22Rv1 (cell line): ENCODE measurements around the gene MCM3.

Experiments used
- ZFX ChIP-seq: fragments of 450-650 bp; IDR thresholded peaks from 2 replicates; pipeline ENCODE4 v1.6.1; 2017; ENCODE audit warnings: antibody characterized with exemption, borderline replicate concordance
- TF ChIP-seq, protein P1 (sequence below): fragments of 450-650 bp; IDR thresholded peaks from 2 replicates; pipeline ENCODE4 v1.5.1; 2017; ENCODE audit warnings: mild to moderate bottlenecking

DNA sequence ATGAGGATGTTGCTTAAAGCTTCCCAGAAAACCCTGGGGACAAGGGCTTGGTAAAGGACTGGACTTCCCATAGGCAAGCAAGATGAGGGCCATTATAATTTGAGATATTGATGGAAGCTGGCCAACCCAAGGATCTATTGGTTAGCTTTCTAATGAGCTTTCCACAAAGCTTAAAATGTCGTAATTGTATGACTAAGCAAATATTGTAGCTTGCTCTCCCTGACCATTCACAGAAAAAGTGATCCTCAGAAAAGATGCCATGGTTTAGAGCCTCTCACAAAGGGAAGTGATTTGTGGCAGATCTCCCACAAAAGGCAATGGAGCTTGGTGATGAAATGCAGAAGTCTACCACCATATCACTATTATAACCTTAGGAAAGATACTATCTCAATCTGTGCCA lies 53.9 kb downstream of the MCM3 start:
- TF ChIP-seq, protein P1, sequence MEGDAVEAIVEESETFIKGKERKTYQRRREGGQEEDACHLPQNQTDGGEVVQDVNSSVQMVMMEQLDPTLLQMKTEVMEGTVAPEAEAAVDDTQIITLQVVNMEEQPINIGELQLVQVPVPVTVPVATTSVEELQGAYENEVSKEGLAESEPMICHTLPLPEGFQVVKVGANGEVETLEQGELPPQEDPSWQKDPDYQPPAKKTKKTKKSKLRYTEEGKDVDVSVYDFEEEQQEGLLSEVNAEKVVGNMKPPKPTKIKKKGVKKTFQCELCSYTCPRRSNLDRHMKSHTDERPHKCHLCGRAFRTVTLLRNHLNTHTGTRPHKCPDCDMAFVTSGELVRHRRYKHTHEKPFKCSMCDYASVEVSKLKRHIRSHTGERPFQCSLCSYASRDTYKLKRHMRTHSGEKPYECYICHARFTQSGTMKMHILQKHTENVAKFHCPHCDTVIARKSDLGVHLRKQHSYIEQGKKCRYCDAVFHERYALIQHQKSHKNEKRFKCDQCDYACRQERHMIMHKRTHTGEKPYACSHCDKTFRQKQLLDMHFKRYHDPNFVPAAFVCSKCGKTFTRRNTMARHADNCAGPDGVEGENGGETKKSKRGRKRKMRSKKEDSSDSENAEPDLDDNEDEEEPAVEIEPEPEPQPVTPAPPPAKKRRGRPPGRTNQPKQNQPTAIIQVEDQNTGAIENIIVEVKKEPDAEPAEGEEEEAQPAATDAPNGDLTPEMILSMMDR: no peak
- TF ChIP-seq ZFX: no peak
